Neuronal stem cell (in vitro differentiated cells): ENCODE measurements around the gene CHST14.

Experiments
- DNase-seq: peaks from one replicate; pipeline ENCODE4 v3.0.0-alpha.2; 2013; ENCODE audit warnings: low spot score
- H2AFZ ChIP-seq: one replicate; pipeline ENCODE4 v1.6.1; 2013; ENCODE audit warnings: mild to moderate bottlenecking, low read length, inconsistent platforms
- H2AK5ac ChIP-seq: 2 replicates; pipeline ENCODE4 v1.6.1; 2013; ENCODE audit warnings: low read depth, mild to moderate bottlenecking, inconsistent platforms, low read length, moderate library complexity, mixed read lengths
- H2BK120ac ChIP-seq: 2 replicates; pipeline ENCODE4 v1.6.1; 2013; ENCODE audit warnings: low read depth, mild to moderate bottlenecking, inconsistent platforms, low read length, moderate library complexity, mixed read lengths
- H2BK12ac ChIP-seq: one replicate; pipeline ENCODE4 v1.6.1; 2013; ENCODE audit warnings: low read length, inconsistent platforms
- H2BK15ac ChIP-seq: 2 replicates; pipeline ENCODE4 v1.6.1; 2013; ENCODE audit warnings: mild to moderate bottlenecking, low read length, inconsistent platforms, mixed read lengths
- H2BK5ac ChIP-seq: one replicate; pipeline ENCODE4 v1.6.1; 2013; ENCODE audit warnings: inconsistent platforms, mild to moderate bottlenecking, low read length, moderate library complexity
- H3K14ac ChIP-seq: one replicate; pipeline ENCODE4 v1.6.1; 2013; ENCODE audit warnings: low read length, inconsistent platforms
- H3K18ac ChIP-seq: 2 replicates; pipeline ENCODE4 v1.6.1; 2013; ENCODE audit warnings: low read length, inconsistent platforms
- H3K23ac ChIP-seq: 2 replicates; pipeline ENCODE4 v1.6.1; 2013; ENCODE audit warnings: low read depth, mild to moderate bottlenecking, mixed read lengths, low read length, inconsistent platforms; ENCODE audit not compliant: poor library complexity
- H3K27ac ChIP-seq: replicated peaks from 3 replicates; pipeline ENCODE4 v1.5.1; 2013; ENCODE audit warnings: low read length, inconsistent platforms
- H3K27me3 ChIP-seq, 3 experiments: 2 replicates each; pipeline ENCODE4 v1.6.1; 2013; ENCODE audit warnings: low read length in 3 of 3, mild to moderate bottlenecking in 2 of 3, inconsistent platforms in 1 of 3, low read depth in 1 of 3, mixed read lengths in 1 of 3, moderate library complexity in 1 of 3; ENCODE audit not compliant: control insufficient read depth in 3 of 3, insufficient read depth in 3 of 3
- H3K36me3 ChIP-seq, 2 donors: replicated peaks in 1 of 2; 2 replicates each; pipeline ENCODE4 v1.6.1; 2013; ENCODE audit warnings: low read length in 2 of 2; ENCODE audit not compliant: control insufficient read depth in 2 of 2, insufficient read depth in 2 of 2
- H3K4ac ChIP-seq: 2 replicates; pipeline ENCODE4 v1.6.1; 2013; ENCODE audit warnings: inconsistent platforms, mild to moderate bottlenecking, low read length, moderate library complexity
- H3K4me1 ChIP-seq, 2 donors: 1 replicate in 1 of 2; 2 replicates in 1 of 2; pipeline ENCODE4 v1.6.1; 2013; ENCODE audit warnings: low read length in 2 of 2, low read depth in 1 of 2; ENCODE audit not compliant: control insufficient read depth in 2 of 2, insufficient read depth in 1 of 2
- H3K4me2 ChIP-seq: one replicate; pipeline ENCODE4 v1.6.1; 2013; ENCODE audit warnings: mild to moderate bottlenecking, low read length, inconsistent platforms; ENCODE audit not compliant: insufficient read depth, poor library complexity, severe bottlenecking
- H3K4me3 ChIP-seq, 2 donors: 2 replicates each; pipeline ENCODE4 v1.5.1; 2013; ENCODE audit warnings: low read length in 2 of 2, mild to moderate bottlenecking in 2 of 2, inconsistent platforms in 1 of 2, moderate library complexity in 1 of 2
- H3K79me1 ChIP-seq: one replicate; pipeline ENCODE4 v1.6.1; 2013; ENCODE audit warnings: low read depth, mild to moderate bottlenecking, inconsistent platforms, low read length, moderate library complexity
- H3K9ac ChIP-seq: one replicate; pipeline ENCODE4 v1.6.1; 2013; ENCODE audit warnings: mild to moderate bottlenecking, low read depth, low read length, inconsistent platforms; ENCODE audit not compliant: poor library complexity
- H3K9me3 ChIP-seq, 2 donors: replicated peaks in 1 of 2; 2 replicates each; pipeline versions ENCODE3 to v1.6.1; 2013; ENCODE audit warnings: low read length in 2 of 2, mild to moderate bottlenecking in 2 of 2, inconsistent platforms in 1 of 2, low read depth in 1 of 2, mixed read lengths in 1 of 2, moderate library complexity in 1 of 2; ENCODE audit not compliant: control insufficient read depth in 2 of 2, insufficient read depth in 1 of 2
- H4K8ac ChIP-seq: one replicate; pipeline ENCODE4 v1.6.1; 2013; ENCODE audit warnings: low read depth, mild to moderate bottlenecking, inconsistent platforms, low read length, moderate library complexity
- H4K91ac ChIP-seq: one replicate; pipeline ENCODE4 v1.6.1; 2013; ENCODE audit warnings: low read length, low read depth, mild to moderate bottlenecking, inconsistent platforms; ENCODE audit not compliant: poor library complexity
- WGBS, 2 donors: extraction: QIAGEN DNeasy Blood & Tissue Kit; methylation state at CpG; one replicate each; pipeline ENCODE4 v1.1.7; 2013; ENCODE audit warnings: missing lambda C conversion rate in 2 of 2, mixed read lengths in 1 of 2; ENCODE audit not compliant: insufficient read length in 2 of 2, insufficient replicate concordance in 1 of 2; ENCODE audit errors: extremely low coverage in 2 of 2; 5-methylcytosine and 5-hydroxymethylcytosine counted together

The CHST14 gene

DNA sequence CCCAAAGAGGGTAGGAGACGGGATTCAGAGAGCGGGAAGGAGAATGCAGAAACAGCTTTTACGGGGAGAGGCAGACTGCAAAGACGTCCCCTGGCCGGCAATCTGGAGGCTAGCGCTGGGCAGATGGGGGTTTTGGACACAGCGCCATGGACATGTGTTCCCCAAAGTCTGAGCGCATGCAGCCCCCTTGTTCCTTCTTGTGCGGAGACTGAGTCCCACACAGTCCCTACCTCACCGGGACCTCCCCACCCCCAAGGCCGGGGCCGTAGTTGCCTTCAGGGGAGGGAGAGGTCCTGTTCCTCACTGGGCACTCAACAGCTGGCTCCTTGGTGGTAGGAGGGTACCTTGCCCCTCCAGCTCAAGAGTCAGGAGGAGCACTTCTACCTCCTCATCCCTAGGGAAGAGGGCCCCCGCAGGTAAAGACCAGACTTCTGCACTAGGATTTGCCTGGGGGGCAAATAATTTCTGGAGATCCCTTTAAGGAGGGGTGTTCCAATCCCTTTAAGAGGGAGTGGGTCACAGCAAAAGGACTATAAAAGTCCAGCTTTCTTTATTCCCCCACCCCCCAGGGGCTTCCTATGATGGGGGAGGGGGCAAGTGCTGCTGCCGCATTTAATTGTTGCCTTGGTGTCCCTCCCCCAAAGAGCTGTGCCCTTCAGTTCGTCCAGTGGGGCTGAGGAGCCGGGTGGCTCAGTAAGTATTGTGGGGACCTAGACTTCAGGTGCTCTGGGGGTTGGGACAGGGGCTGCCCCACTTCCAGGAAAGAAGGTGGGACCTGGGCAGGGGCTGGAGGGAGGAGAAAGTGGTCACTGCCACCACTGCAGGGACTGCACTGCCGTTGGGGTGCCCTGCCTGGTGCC is 33.7 kb upstream of the CHST14 start:
- H3K79me1 ChIP-seq, result peaks cover 7% of the 10 kb centered on the region
- no peaks in the 10 kb centered on the region for H3K36me3 ChIP-seq
- H2BK5ac ChIP-seq, result peak overlapping the region; percentile 63
- peak overlapping the region; percentile 93 for H2BK15ac ChIP-seq
- peak overlapping the region; percentile 90 for H3K14ac ChIP-seq
- peak overlapping the region; percentile 75 for H4K8ac ChIP-seq
- H3K23ac ChIP-seq, result peak overlapping the region; percentile 60
- no CpG with 5 or more reads among the region's 17 CpGs for WGBS, 2 donors
- H3K4me2 ChIP-seq, result peak overlapping the region; percentile 95
- no peak overlapping the region for H2BK12ac ChIP-seq
- H3K27me3 ChIP-seq, result peaks cover 3 to 66% (median 53%) of the 10 kb centered on the region in 3 experiments
- H2AK5ac ChIP-seq, result peak overlapping the region; percentile 91
- no peak overlapping the region for H3K27ac ChIP-seq
- no peaks in the 10 kb centered on the region for H3K9me3 ChIP-seq
- no peak for DNase-seq
- H3K4ac ChIP-seq, result no peak overlapping the region
- peaks cover 30 to 39% of the 10 kb centered on the region in 2 donors for H3K4me1 ChIP-seq
- H3K4me3 ChIP-seq, result peak overlapping the region; percentile 47 to 71
- H4K91ac ChIP-seq, result no peak overlapping the region
- peak overlapping the region; percentile 94 for H2AFZ ChIP-seq
- H3K9ac ChIP-seq, result peak overlapping the region; percentile 79
- H3K18ac ChIP-seq, result peak overlapping the region; percentile 86
- no peak overlapping the region for H2BK120ac ChIP-seq

DNA sequence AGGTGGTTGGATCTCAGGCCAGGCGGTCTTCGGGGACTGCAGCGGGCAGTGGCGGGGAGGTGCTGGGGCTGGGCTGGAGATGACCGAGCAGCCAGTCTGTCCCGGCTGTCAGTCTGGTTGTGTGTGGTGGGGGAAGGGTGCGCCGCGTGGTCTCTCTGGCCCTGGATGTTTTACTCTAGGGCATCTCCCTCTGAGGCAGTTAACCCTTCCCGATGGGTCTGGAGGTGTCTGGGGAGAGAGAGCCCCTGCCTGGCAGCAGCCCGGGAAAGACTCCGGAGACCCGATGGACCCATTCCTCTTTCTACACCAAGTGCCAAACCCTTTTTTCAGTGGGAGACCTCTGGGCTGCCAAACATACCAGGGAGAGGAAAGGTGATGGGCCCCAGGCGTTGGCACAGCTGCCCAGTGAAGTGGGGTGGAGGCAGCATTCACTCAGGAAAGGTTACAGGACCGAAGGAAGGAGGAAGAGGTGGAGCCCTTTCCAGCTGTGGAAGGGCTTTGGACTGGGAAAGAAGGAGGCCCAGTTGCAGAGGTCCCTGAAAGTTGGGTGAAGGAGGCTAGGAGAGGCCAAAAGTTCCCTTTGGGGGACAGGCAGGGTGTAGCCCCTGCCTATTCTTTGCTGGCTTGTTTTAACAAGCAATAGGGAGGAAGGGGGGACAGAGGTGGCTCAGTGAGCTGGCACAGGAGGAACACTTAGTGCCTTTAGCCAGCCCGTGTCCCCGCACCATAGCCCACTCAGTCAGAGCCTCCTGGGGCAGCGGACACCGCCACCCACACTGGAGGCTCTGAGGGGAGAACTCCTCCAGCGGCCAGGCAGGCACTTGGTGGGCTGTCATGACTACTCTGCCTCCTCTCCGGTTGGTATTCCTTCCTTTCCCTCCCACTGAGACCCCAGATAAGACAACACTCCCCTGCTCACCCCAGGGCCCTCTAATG is 32.8 kb upstream of the CHST14 start:
- Histone ChIP-seq H3K9me3 (no peaks in the 10 kb centered on the region), H2AK5ac (peak overlapping the region; percentile 91), H3K36me3 (no peaks in the 10 kb centered on the region), H3K79me1 (peaks cover 11% of the 10 kb centered on the region), H3K4me1 (peaks cover 33 to 46% of the 10 kb centered on the region in 2 donors), H2BK15ac (peak overlapping the region; percentile 93), H3K18ac (peak overlapping the region; percentile 73), H3K4me3 (peak overlapping the region in 1 of 2 donors; percentile 57), H2BK12ac (peak overlapping the region; percentile 36), H4K91ac (no peak overlapping the region), H4K8ac (no peak overlapping the region), H3K9ac (peak overlapping the region; percentile 51), H2BK5ac (peak overlapping the region; percentile 63), H3K27me3 (peaks cover 3 to 66% (median 51%) of the 10 kb centered on the region in 3 experiments), H3K23ac (peak overlapping the region; percentile 60), H3K4ac (no peak overlapping the region), H2BK120ac (no peak overlapping the region), H2AFZ (no peak overlapping the region), H3K14ac (peak overlapping the region; percentile 90), H3K27ac (no peak overlapping the region), H3K4me2 (no peak overlapping the region)
- WGBS, 2 donors, result no CpG with 5 or more reads among the region's 21 CpGs
- no peak for DNase-seq

DNA sequence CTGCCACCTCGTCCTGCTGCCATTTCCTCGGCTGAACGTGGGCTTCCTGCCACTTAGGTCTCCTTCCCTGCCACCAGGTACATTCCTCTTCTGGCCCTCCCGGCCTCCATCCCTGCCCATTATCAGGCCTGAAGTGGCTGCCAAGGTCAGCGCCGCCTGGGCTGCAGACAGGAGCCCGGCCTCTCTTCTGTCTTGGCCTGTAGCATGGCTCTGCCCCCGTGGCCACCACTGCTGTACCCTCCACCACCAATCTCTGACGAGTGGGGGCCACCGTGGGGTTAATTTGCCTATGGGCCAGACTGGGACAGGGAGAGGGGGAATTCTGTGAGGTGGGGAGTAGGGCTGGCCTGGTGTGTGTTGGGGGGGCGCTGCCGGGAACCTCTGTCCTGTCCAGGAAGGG is 32.1 kb upstream of the CHST14 start:
- Histone ChIP-seq H3K9ac (no peak overlapping the region), H3K14ac (no peak overlapping the region), H3K4me3 (no peak overlapping the region), H4K8ac (no peak overlapping the region), H3K36me3 (no peaks in the 10 kb centered on the region), H3K27ac (no peak overlapping the region), H4K91ac (no peak overlapping the region), H2BK15ac (peak overlapping the region; percentile 91), H2BK12ac (no peak overlapping the region), H2BK5ac (peak overlapping the region; percentile 27), H3K27me3 (peaks cover 3 to 60% (median 51%) of the 10 kb centered on the region in 3 experiments), H3K18ac (peak overlapping the region; percentile 73), H3K9me3 (no peaks in the 10 kb centered on the region), H2AK5ac (peak overlapping the region; percentile 91), H3K79me1 (peaks cover 12% of the 10 kb centered on the region), H3K4me2 (no peak overlapping the region), H3K4me1 (peaks cover 37 to 51% of the 10 kb centered on the region in 2 donors), H3K23ac (peak overlapping the region; percentile 50), H2AFZ (peak overlapping the region; percentile 85), H2BK120ac (no peak overlapping the region), H3K4ac (no peak overlapping the region)
- WGBS, 2 donors, result no CpG with 5 or more reads among the region's 12 CpGs
- no peak for DNase-seq
